ENCODE results near the gene ACOT11. TPM values are rescaled to one million over a fixed set of nuclear protein-coding genes. Genes with fewer than 3 reads are reported as not detected.

ACOT11 gene
- polyA plus RNA-seq, 1 donor from 2014 or later = not detected

DNA sequence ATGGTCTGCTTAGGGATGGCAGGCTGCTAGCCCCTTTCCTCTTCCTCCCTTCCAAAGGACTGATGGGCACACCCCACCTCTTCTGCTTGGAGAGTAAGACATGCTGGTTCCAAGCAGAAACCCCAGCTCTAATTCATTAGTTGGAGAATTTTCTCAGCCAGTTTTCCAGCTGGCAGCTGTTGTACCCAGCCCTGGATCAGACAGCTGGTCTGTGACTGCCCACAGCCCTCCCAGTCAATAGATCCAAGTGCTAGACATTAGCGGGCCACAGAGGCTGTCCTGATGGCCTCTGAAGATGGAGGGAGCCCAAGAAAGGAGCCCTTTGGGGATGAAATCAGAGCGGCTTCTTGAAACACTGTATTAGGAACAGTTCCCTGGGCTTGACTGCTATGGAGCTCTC lies 35.8 kb downstream of the ACOT11 start:
- no peak overlapping the region for H3K4me3 ChIP-seq (ENCODE audit: low read length)
- H3K27ac ChIP-seq (ENCODE audit: low read length) = no peak overlapping the region

GRCh38 chr1:54584575-54584974 lies 36.5 kb downstream of the ACOT11 start:
- no peaks in the 10 kb centered on the region for H3K27me3 ChIP-seq (ENCODE audit: insufficient read depth, low read depth, low read length)
- no peaks in the 10 kb centered on the region for H3F3A ChIP-seq (ENCODE audit: insufficient read depth, low read length, poor library complexity, severe bottlenecking)
- H3K79me2 ChIP-seq (replicated peaks; ENCODE audit: insufficient read depth, low read length) = no peaks in the 10 kb centered on the region
- H3K9me2 ChIP-seq (ENCODE audit: insufficient read depth, low read length) = no peaks in the 10 kb centered on the region
- H3K9me3 ChIP-seq (ENCODE audit: low read length) = no peaks in the 10 kb centered on the region
- H3K36me3 ChIP-seq (ENCODE audit: insufficient read depth, low read length) = no peaks in the 10 kb centered on the region
- H3K9ac ChIP-seq (ENCODE audit: low read length) = no peak overlapping the region
- H4K20me1 ChIP-seq (ENCODE audit: insufficient read depth) = no peaks in the 10 kb centered on the region
- H2AFZ ChIP-seq (ENCODE audit: low read depth, low read length) = no peak overlapping the region
- no peak overlapping the region for H3K27ac ChIP-seq (ENCODE audit: low read length)
- no peak overlapping the region for H3K4me2 ChIP-seq (ENCODE audit: low read length)
- H3K4me3 ChIP-seq (ENCODE audit: low read length) = no peak overlapping the region
- TF ChIP-seq TAF1 (IDR thresholded peaks at IDR 0.05; ENCODE audit: low read depth) = no peak

More for the DNA sequence above, 35.8 kb downstream of the ACOT11 start:
- no peak overlapping the region for H3K9ac ChIP-seq (ENCODE audit: low read length)
- H3F3A ChIP-seq (ENCODE audit: insufficient read depth, low read length, poor library complexity, severe bottlenecking) = no peaks in the 10 kb centered on the region
- TF ChIP-seq, protein P1, sequence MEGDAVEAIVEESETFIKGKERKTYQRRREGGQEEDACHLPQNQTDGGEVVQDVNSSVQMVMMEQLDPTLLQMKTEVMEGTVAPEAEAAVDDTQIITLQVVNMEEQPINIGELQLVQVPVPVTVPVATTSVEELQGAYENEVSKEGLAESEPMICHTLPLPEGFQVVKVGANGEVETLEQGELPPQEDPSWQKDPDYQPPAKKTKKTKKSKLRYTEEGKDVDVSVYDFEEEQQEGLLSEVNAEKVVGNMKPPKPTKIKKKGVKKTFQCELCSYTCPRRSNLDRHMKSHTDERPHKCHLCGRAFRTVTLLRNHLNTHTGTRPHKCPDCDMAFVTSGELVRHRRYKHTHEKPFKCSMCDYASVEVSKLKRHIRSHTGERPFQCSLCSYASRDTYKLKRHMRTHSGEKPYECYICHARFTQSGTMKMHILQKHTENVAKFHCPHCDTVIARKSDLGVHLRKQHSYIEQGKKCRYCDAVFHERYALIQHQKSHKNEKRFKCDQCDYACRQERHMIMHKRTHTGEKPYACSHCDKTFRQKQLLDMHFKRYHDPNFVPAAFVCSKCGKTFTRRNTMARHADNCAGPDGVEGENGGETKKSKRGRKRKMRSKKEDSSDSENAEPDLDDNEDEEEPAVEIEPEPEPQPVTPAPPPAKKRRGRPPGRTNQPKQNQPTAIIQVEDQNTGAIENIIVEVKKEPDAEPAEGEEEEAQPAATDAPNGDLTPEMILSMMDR (IDR thresholded peaks at IDR 0.05; ENCODE audit: poor library complexity, severe bottlenecking) = no peak
- no peak for TF ChIP-seq EP300 (conservative IDR thresholded peaks at IDR 0.05; ENCODE audit: poor library complexity, severe bottlenecking)
- TF ChIP-seq RAD21 (conservative IDR thresholded peaks at IDR 0.05) = no peak
- TF ChIP-seq POLR2AphosphoS5 (IDR thresholded peaks at IDR 0.05) = no peak
- no peak for TF ChIP-seq EZH2 (IDR thresholded peaks at IDR 0.05; ENCODE audit: borderline replicate concordance, insufficient read depth, low read length, poor library complexity, severe bottlenecking)
- TF ChIP-seq SMC3 (conservative IDR thresholded peaks at IDR 0.05; ENCODE audit: poor library complexity) = no peak
- no peak for TF ChIP-seq MXI1 (conservative IDR thresholded peaks at IDR 0.05; ENCODE audit: poor library complexity, severe bottlenecking)
- no peak for TF ChIP-seq REST (IDR thresholded peaks at IDR 0.05; ENCODE audit: borderline replicate concordance)
- TF ChIP-seq TAF1 (IDR thresholded peaks at IDR 0.05; ENCODE audit: low read depth) = no peak
- no peak overlapping the region for H2AFZ ChIP-seq (ENCODE audit: low read depth, low read length)
- H4K20me1 ChIP-seq (ENCODE audit: insufficient read depth) = no peaks in the 10 kb centered on the region
- no peaks in the 10 kb centered on the region for H3K79me2 ChIP-seq (replicated peaks; ENCODE audit: insufficient read depth, low read length)
- no peaks in the 10 kb centered on the region for H3K36me3 ChIP-seq (ENCODE audit: insufficient read depth, low read length)
- no peaks in the 10 kb centered on the region for H3K9me3 ChIP-seq (ENCODE audit: low read length)
- H3K27me3 ChIP-seq (ENCODE audit: insufficient read depth, low read depth, low read length) = no peaks in the 10 kb centered on the region
- H3K4me2 ChIP-seq (ENCODE audit: low read length) = no peak overlapping the region
- no peaks in the 10 kb centered on the region for H3K9me2 ChIP-seq (ENCODE audit: insufficient read depth, low read length)

Measured in neural cell (in vitro differentiated cells).